Right lobe of liver (tissue), 6 donors: Measurements from ENCODE around the gene SH2D4B. TPM values are rescaled to one million over a fixed set of nuclear protein-coding genes. Genes with fewer than 3 reads are reported as not detected.

ENCODE experiments used
- ATAC-seq, 4 donors: fragments of 200-7000 bp; cut with Tn5 transposase; one replicate each; pipeline ENCODE4 v1.9.1; 2020; ENCODE audit warnings: mild to moderate bottlenecking in 4 of 4, moderate library complexity in 4 of 4
- DNase-seq, 3 donors: peaks; one replicate each; pipeline ENCODE4 v3.0.0-alpha.2; 2020
- H3K27ac ChIP-seq, 3 donors: fragments of 200-600 bp; one replicate each; pipeline ENCODE4 v1.8.0; 2022
- H3K27me3 ChIP-seq, 2 donors: fragments of 200-600 bp; one replicate each; pipeline ENCODE4 v1.8.0; 2022
- H3K36me3 ChIP-seq, 4 donors: fragments of 200-600 bp; sonication (generic) in 1 of 4; one replicate each; pipeline versions ENCODE4 v1.5.1 to v1.8.0; 2017 to 2022; ENCODE audit warnings: control low read depth in 1 of 4
- H3K4me1 ChIP-seq, 4 donors: fragments of 200-600 bp; sonication (generic) in 1 of 4; one replicate each; pipeline versions ENCODE4 v1.5.1 to v1.8.0; 2017 to 2022; ENCODE audit warnings: control low read depth in 1 of 4
- H3K4me3 ChIP-seq, 3 donors: fragments of 200-600 bp; one replicate each; pipeline ENCODE4 v1.8.0; 2022
- H3K9me3 ChIP-seq, 4 donors: fragments of 200-600 bp; sonication (generic) in 1 of 4; one replicate each; pipeline versions ENCODE4 v1.5.1 to v1.8.0; 2017 to 2022; ENCODE audit warnings: control low read depth in 1 of 4
- CTCF ChIP-seq, 4 donors: fragments of 200-600 bp in 3 of 4; fragments of 450-650 bp in 1 of 4; IDR thresholded peaks; one replicate each; pipeline versions ENCODE4 v1.5.1 to v1.8.0; 2016 to 2022; ENCODE audit warnings: antibody characterized with exemption in 4 of 4, mild to moderate bottlenecking in 2 of 4
- POLR2A ChIP-seq: fragments of 450-650 bp; IDR thresholded peaks from one replicate; pipeline ENCODE4 v1.6.1; 2017; ENCODE audit warnings: antibody characterized with exemption, mild to moderate bottlenecking
- WGBS: methylation state at CpG from one replicate; pipeline ENCODE4 v1.1.6; 2018; ENCODE audit warnings: low coverage, low lambda C conversion rate; ENCODE audit not compliant: insufficient coverage; ENCODE audit errors: missing lambda C conversion rate; 5-methylcytosine and 5-hydroxymethylcytosine counted together
- intact Hi-C, 2 donors: fragments of 100-400 bp; cut with DNase I; formaldehyde crosslinking; loops; one replicate each; pipeline versions ENCODE4 v1.11.2 to v1.14.1; 2022
- total RNA-seq, 6 experiments: library from RNA; depleted of rRNA in 2 of 6; stranded (reverse); fragments of >200 nt in 2 of 6; fragmentation: NEBNext Ultra II Directional in 3 of 6; extraction: Animal tissue kit (Norgen Biotek cat#: 25700) in 3 of 6; gene quantifications; one replicate each; pipeline versions ENCODE4 v1.1.0 to v1.2.4, GENCODE V29; 2016 to 2023
- donor health status: DM: no; HTN: yes; CAD: no.
- donor health status: DM: no; HTN: no; CAD: no.
- donor health status: DM: no; HTN: no; CAD: no.
- donor health status: DM: no; HTN: yes; CAD: no.
- donor health status: DM: no; HTN: yes; CAD: no.

Gene SH2D4B
- total RNA-seq, 6 experiments from 2014 or later: not detected

- no peak for TF ChIP-seq CTCF (IDR thresholded peaks at IDR 0.05)
- TF ChIP-seq POLR2A: no peak
- Histone ChIP-seq H3K9me3 (no peaks in the 10 kb centered on the region), H3K27ac (no peak overlapping the region), H3K27me3 (no peaks in the 10 kb centered on the region), H3K36me3 (peaks cover 4 to 78% (median 29%) of the 10 kb centered on the region in 4 donors), H3K4me3 (no peak overlapping the region), H3K4me1 (no peaks in the 10 kb centered on the region)
- WGBS: 74% methylated on average over 5 of the region's 12 CpGs
- DNase-seq: no peak
- no peak for ATAC-seq
- intact Hi-C loops: no loop called here
These were observed 21.8 kb upstream of the SH2D4B start for GRCh38 chr10:80515941-80516340.

- ATAC-seq (peak in 1 of 4 donors; percentile 3), DNase-seq (no peak)
- no peak for TF ChIP-seq CTCF (IDR thresholded peaks at IDR 0.05)
- TF ChIP-seq POLR2A: no peak
- no peaks in the 10 kb centered on the region for H3K4me1 ChIP-seq
- 68% methylated on average over 3 of the region's 6 CpGs for WGBS
- H3K36me3 ChIP-seq: peaks cover 4 to 74% (median 29%) of the 10 kb centered on the region in 4 donors
- intact Hi-C loops: no loop called here
- H3K4me3 ChIP-seq: no peak overlapping the region
- H3K9me3 ChIP-seq: no peaks in the 10 kb centered on the region
- H3K27me3 ChIP-seq: no peaks in the 10 kb centered on the region
- no peak overlapping the region for H3K27ac ChIP-seq
These were observed 21.1 kb upstream of the SH2D4B start for GRCh38 chr10:80516506-80517075.

GRCh38 chr10:80517416-80518142 lies 20.1 kb upstream of the SH2D4B start:
- 71% methylated on average over 9 of the region's 21 CpGs for WGBS
- H3K4me3 ChIP-seq: no peak overlapping the region
- TF ChIP-seq POLR2A: no peak
- TF ChIP-seq CTCF (IDR thresholded peaks at IDR 0.05): no peak
- H3K4me1 ChIP-seq: no peaks in the 10 kb centered on the region
- H3K27me3 ChIP-seq: no peaks in the 10 kb centered on the region
- H3K9me3 ChIP-seq: no peaks in the 10 kb centered on the region
- intact Hi-C loops: no loop called here
- peak in 1 of 3 donors; percentile 21 for DNase-seq
- peaks cover 4 to 65% (median 23%) of the 10 kb centered on the region in 4 donors for H3K36me3 ChIP-seq
- H3K27ac ChIP-seq: no peak overlapping the region
- ATAC-seq: peak in 3 of 4 donors; percentile 8 to 28 (median 18)

GRCh38 chr10:80518143-80518806 lies 19.4 kb upstream of the SH2D4B start:
- Histone ChIP-seq H3K27ac (no peak overlapping the region), H3K4me1 (no peaks in the 10 kb centered on the region), H3K4me3 (no peak overlapping the region), H3K36me3 (peaks cover 4 to 58% (median 20%) of the 10 kb centered on the region in 4 donors), H3K27me3 (no peaks in the 10 kb centered on the region), H3K9me3 (no peaks in the 10 kb centered on the region)
- DNase-seq (peak in 1 of 3 donors; percentile 19), ATAC-seq (peak in 1 of 4 donors; percentile 11)
- no peak for TF ChIP-seq POLR2A
- TF ChIP-seq CTCF (IDR thresholded peaks at IDR 0.05): no peak
- 63% methylated on average over 6 of the region's 17 CpGs for WGBS
- intact Hi-C loops: no loop called here
